Endodermal cell (in vitro differentiated cells): ENCODE data around the gene CSNK1G3. TPM values are rescaled to one million over a fixed set of nuclear protein-coding genes. Genes with fewer than 3 reads are reported as not detected.

Source experiments
- DNase-seq: peaks from one replicate; pipeline ENCODE4 v3.0.0-alpha.2; 2017
- H3K27ac ChIP-seq: 2 replicates; pipeline ENCODE4 v1.5.1; 2013; ENCODE audit warnings: mild to moderate bottlenecking, low read depth, low read length, moderate library complexity
- H3K27me3 ChIP-seq: 2 replicates; pipeline ENCODE4 v1.6.1; 2013; ENCODE audit warnings: mild to moderate bottlenecking, low read length, moderate library complexity; ENCODE audit not compliant: insufficient read depth, control insufficient read depth, poor library complexity, severe bottlenecking
- H3K36me3 ChIP-seq: 2 replicates; pipeline ENCODE4 v1.7.0; 2013; ENCODE audit warnings: mild to moderate bottlenecking, low read length, moderate library complexity; ENCODE audit not compliant: control insufficient read depth, insufficient read depth
- H3K4me1 ChIP-seq: one replicate; pipeline ENCODE4 v1.7.0; 2013; ENCODE audit warnings: low read length; ENCODE audit not compliant: control insufficient read depth, insufficient read depth
- H3K4me3 ChIP-seq: 2 replicates; pipeline ENCODE4 v1.5.1; 2013; ENCODE audit warnings: mild to moderate bottlenecking, low read length, moderate library complexity
- H3K9ac ChIP-seq: 2 replicates; pipeline ENCODE4 v1.6.1; 2013; ENCODE audit warnings: mild to moderate bottlenecking, low read length, moderate library complexity; ENCODE audit not compliant: poor library complexity, severe bottlenecking; ENCODE audit errors: extremely low read depth
- H3K9me3 ChIP-seq: 2 replicates; pipeline ENCODE4 v1.6.1; 2013; ENCODE audit warnings: mild to moderate bottlenecking, low read length, moderate library complexity; ENCODE audit not compliant: control insufficient read depth
- H3K27ac Mint-ChIP-seq: 2 replicates; pipeline ENCODE4 v1.8.0; 2020; ENCODE audit warnings: mixed read lengths
- H3K27me3 Mint-ChIP-seq: 2 replicates; pipeline ENCODE4 v1.8.0; 2021; ENCODE audit warnings: mild to moderate bottlenecking, mixed read lengths; ENCODE audit not compliant: insufficient read depth
- H3K36me3 Mint-ChIP-seq: 2 replicates; pipeline ENCODE4 v1.8.0; 2020; ENCODE audit warnings: low read depth, mixed read lengths
- H3K4me1 Mint-ChIP-seq: 2 replicates; pipeline ENCODE4 v1.8.0; 2020; ENCODE audit warnings: mixed read lengths
- H3K4me3 Mint-ChIP-seq: 2 replicates; pipeline ENCODE4 v1.8.0; 2020; ENCODE audit warnings: mild to moderate bottlenecking, moderate library complexity, mixed read lengths
- H3K9me3 Mint-ChIP-seq: 2 replicates; pipeline ENCODE4 v1.8.0; 2020; ENCODE audit warnings: mild to moderate bottlenecking, mixed read lengths
- CTCF ChIP-seq: fragments of 200-600 bp; sonication (generic); conservative IDR thresholded peaks from 2 replicates; pipeline ENCODE4 v1.5.0; 2021; ENCODE audit warnings: antibody characterized with exemption, mild to moderate bottlenecking
- WGBS, 2 experiments: methylation state at CpG; one replicate each; pipeline versions ENCODE4 v1.1.5 to v1.1.7; 2013; ENCODE audit warnings: missing lambda C conversion rate in 2 of 2, mixed read lengths in 1 of 2; ENCODE audit not compliant: insufficient coverage in 1 of 2, insufficient read length in 1 of 2; 5-methylcytosine and 5-hydroxymethylcytosine counted together
- total RNA-seq, 2 donors: library from RNA; stranded (reverse); fragmentation: NEBNext Ultra II Directional in 1 of 2; extraction: Animal tissue kit (Norgen Biotek cat#: 25700) in 1 of 2; gene quantifications; 2 replicates in 1 of 2; 3 replicates in 1 of 2; pipeline ENCODE4 v1.2.1, GENCODE V29; 2021

Gene CSNK1G3
- total RNA-seq, 2 donors from 2014 or later: 47.5 to 48.4 TPM

GRCh38 chr5:123554601-123555000, 42.6 kb downstream of the CSNK1G3 start:
- H3K4me3 ChIP-seq: no peak overlapping the region
- H3K36me3 ChIP-seq: peaks cover 11% of the 10 kb centered on the region
- peaks cover 7% of the 10 kb centered on the region for H3K36me3 Mint-ChIP-seq
- TF ChIP-seq CTCF: peak; percentile 34
- no peaks in the 10 kb centered on the region for H3K9me3 Mint-ChIP-seq
- H3K9me3 ChIP-seq: no peaks in the 10 kb centered on the region
- no peak overlapping the region for H3K4me3 Mint-ChIP-seq
- 80% methylated on average over 4 of the region's 4 CpGs for WGBS, 2 experiments
- H3K27ac ChIP-seq: no peak overlapping the region
- peaks cover 2% of the 10 kb centered on the region for H3K4me1 ChIP-seq
- no peaks in the 10 kb centered on the region for H3K27me3 ChIP-seq
- H3K9ac ChIP-seq: no peak overlapping the region
- no peaks in the 10 kb centered on the region for H3K27me3 Mint-ChIP-seq
- H3K4me1 Mint-ChIP-seq: peaks cover 13% of the 10 kb centered on the region
- no peak for DNase-seq
- peak overlapping the region; percentile 2 for H3K27ac Mint-ChIP-seq

GRCh38 chr5:123557907-123558306, 45.9 kb downstream of the CSNK1G3 start:
- Histone ChIP-seq H3K4me1 (peaks cover 2% of the 10 kb centered on the region), H3K27ac (no peak overlapping the region), H3K27me3 (no peaks in the 10 kb centered on the region), H3K9me3 (no peaks in the 10 kb centered on the region), H3K9ac (no peak overlapping the region), H3K36me3 (peaks cover 11% of the 10 kb centered on the region), H3K4me3 (no peak overlapping the region)
- DNase-seq: no peak
- no peaks in the 10 kb centered on the region for H3K27me3 Mint-ChIP-seq
- WGBS, 2 experiments: 86 to 100% methylated on average over 1 to 3 of the region's 3 CpGs
- TF ChIP-seq CTCF: peak; percentile 60
- peaks cover 12% of the 10 kb centered on the region for H3K36me3 Mint-ChIP-seq
- H3K27ac Mint-ChIP-seq: no peak overlapping the region
- peaks cover 13% of the 10 kb centered on the region for H3K4me1 Mint-ChIP-seq
- H3K4me3 Mint-ChIP-seq: no peak overlapping the region
- no peaks in the 10 kb centered on the region for H3K9me3 Mint-ChIP-seq

GRCh38 chr5:123558762-123559433, 46.9 kb downstream of the CSNK1G3 start:
- Histone ChIP-seq H3K27me3 (no peaks in the 10 kb centered on the region), H3K9me3 (no peaks in the 10 kb centered on the region), H3K9ac (no peak overlapping the region), H3K36me3 (peaks cover 11% of the 10 kb centered on the region), H3K4me3 (no peak overlapping the region), H3K4me1 (peaks cover 2% of the 10 kb centered on the region), H3K27ac (no peak overlapping the region)
- Mint-ChIP-seq H3K4me3 (no peak overlapping the region), H3K27ac (peak overlapping the region; percentile 17), H3K4me1 (peaks cover 11% of the 10 kb centered on the region), H3K9me3 (no peaks in the 10 kb centered on the region), H3K36me3 (peaks cover 12% of the 10 kb centered on the region), H3K27me3 (no peaks in the 10 kb centered on the region)
- 94 to 100% methylated on average over 3 to 4 of the region's 5 CpGs for WGBS, 2 experiments
- TF ChIP-seq CTCF: no peak
- no peak for DNase-seq
